ENCODE results near the gene AFAP1.

Gene AFAP1

DNA sequence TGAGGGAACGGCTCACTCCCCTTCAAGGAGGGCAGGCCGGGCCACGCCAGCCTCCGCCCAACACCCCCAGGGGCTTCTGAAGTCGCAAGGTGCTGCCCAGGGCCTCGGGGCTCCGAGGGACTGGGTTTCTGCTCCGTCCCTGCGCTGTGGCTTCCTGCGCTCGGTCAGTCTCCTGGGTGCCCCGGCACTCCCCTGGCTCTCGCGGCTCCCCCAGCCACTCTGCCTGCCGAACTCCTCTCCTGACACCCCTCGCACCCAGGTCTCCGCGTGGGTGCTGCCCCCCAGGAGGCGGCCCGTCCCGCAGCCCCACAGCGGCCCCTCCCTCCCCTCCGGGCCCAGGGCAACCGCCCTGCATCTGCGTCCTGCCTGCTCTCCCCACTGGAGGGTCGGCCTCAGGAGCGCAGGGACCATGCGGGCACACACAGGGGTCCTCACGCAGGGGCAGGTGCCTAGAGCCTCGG is 151.9 kb downstream of the AFAP1 start:
- POLR2A ChIA-PET: no interaction called here
- 96% methylated on average over 30 of the region's 30 CpGs for WGBS (ENCODE audit: insufficient coverage)
- H3K9me3 ChIP-seq (ENCODE audit: control extremely low read depth in 1 of 5, control insufficient read depth in 4 of 5, insufficient read depth in 2 of 5, low read depth in 1 of 5, low read length in 4 of 5): no peaks in the 10 kb centered on the region
- no peaks in the 10 kb centered on the region for H3K4me1 ChIP-seq (ENCODE audit: control extremely low read depth in 1 of 4, control insufficient read depth in 4 of 4, insufficient read depth in 4 of 4, low read length in 3 of 4)
- no peak for DNase-seq
- no peak overlapping the region for H3K4me3 ChIP-seq (ENCODE audit: control insufficient read depth in 1 of 7, extremely low read depth in 1 of 7, insufficient read depth in 4 of 7, low read depth in 2 of 7, low read length in 6 of 7)
- H3K36me3 ChIP-seq (ENCODE audit: control insufficient read depth in 4 of 4, insufficient read depth in 4 of 4, low read length in 3 of 4): no peaks in the 10 kb centered on the region
- CTCF ChIA-PET: no interaction called here
- peaks cover 0 to 11% (median 5%) of the 10 kb centered on the region in 5 experiments for H3K27me3 ChIP-seq (replicated peaks in 2 of 5; ENCODE audit: control insufficient read depth in 4 of 5, insufficient read depth in 5 of 5, low read length in 4 of 5)
- no peak overlapping the region for H3K27ac ChIP-seq (ENCODE audit: insufficient read depth in 1 of 2, low read depth in 1 of 2, low read length in 2 of 2, poor library complexity in 1 of 2, severe bottlenecking in 2 of 2)

DNA sequence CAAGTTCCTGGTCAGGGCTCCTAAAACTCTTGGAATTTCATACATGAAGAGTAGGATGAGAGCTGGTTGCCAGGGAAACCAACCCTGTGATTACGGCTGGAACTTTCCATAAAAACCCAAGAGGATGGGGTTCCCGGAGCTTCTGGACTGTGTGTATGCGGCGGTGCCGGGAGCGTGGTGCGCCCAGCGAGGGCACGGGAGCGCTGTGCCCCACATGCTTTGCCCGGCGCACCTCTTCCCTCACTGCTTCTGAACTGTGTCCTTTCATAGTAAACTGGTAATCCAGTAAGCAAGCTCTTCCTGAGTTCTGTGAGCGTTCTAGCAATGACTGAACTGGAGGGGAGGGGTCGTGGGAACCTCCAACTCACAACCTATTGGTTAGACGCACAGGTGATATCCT is 152.6 kb downstream of the AFAP1 start:
- POLR2A ChIA-PET: no interaction called here
- Histone ChIP-seq H3K36me3 (ENCODE audit: control insufficient read depth in 4 of 4, insufficient read depth in 4 of 4, low read length in 3 of 4) (no peaks in the 10 kb centered on the region), H3K27me3 (replicated peaks in 2 of 5; ENCODE audit: control insufficient read depth in 4 of 5, insufficient read depth in 5 of 5, low read length in 4 of 5) (peaks cover 0 to 11% (median 5%) of the 10 kb centered on the region in 5 experiments), H3K27ac (ENCODE audit: insufficient read depth in 1 of 2, low read depth in 1 of 2, low read length in 2 of 2, poor library complexity in 1 of 2, severe bottlenecking in 2 of 2) (no peak overlapping the region), H3K4me3 (ENCODE audit: control insufficient read depth in 1 of 7, extremely low read depth in 1 of 7, insufficient read depth in 4 of 7, low read depth in 2 of 7, low read length in 6 of 7) (no peak overlapping the region), H3K4me1 (ENCODE audit: control extremely low read depth in 1 of 4, control insufficient read depth in 4 of 4, insufficient read depth in 4 of 4, low read length in 3 of 4) (peaks cover 0 to 1% (median 1%) of the 10 kb centered on the region in 4 experiments), H3K9me3 (ENCODE audit: control extremely low read depth in 1 of 5, control insufficient read depth in 4 of 5, insufficient read depth in 2 of 5, low read depth in 1 of 5, low read length in 4 of 5) (no peaks in the 10 kb centered on the region)
- WGBS (ENCODE audit: insufficient coverage): 93% methylated on average over 14 of the region's 15 CpGs
- DNase-seq: no peak
- CTCF ChIA-PET: no interaction called here

GRCh38 chr4:7786517-7786916 is 153.1 kb downstream of the AFAP1 start:
- ChIA-PET POLR2A (no interaction called here), CTCF (interaction anchor here (1.3 kb wide), 1 partner anchor 11 kb away, joined by 4 read pairs; no protein-coding TSS in a partner anchor)
- H3K27ac ChIP-seq (ENCODE audit: insufficient read depth in 1 of 2, low read depth in 1 of 2, low read length in 2 of 2, poor library complexity in 1 of 2, severe bottlenecking in 2 of 2): no peak overlapping the region
- no peak overlapping the region for H3K4me3 ChIP-seq (ENCODE audit: control insufficient read depth in 1 of 7, extremely low read depth in 1 of 7, insufficient read depth in 4 of 7, low read depth in 2 of 7, low read length in 6 of 7)
- no peak for DNase-seq
- peaks cover 0 to 7% (median 7%) of the 10 kb centered on the region in 4 experiments for H3K4me1 ChIP-seq (ENCODE audit: control extremely low read depth in 1 of 4, control insufficient read depth in 4 of 4, insufficient read depth in 4 of 4, low read length in 3 of 4)
- peaks cover 0 to 11% (median 2%) of the 10 kb centered on the region in 5 experiments for H3K27me3 ChIP-seq (replicated peaks in 2 of 5; ENCODE audit: control insufficient read depth in 4 of 5, insufficient read depth in 5 of 5, low read length in 4 of 5)
- H3K36me3 ChIP-seq (ENCODE audit: control insufficient read depth in 4 of 4, insufficient read depth in 4 of 4, low read length in 3 of 4): no peaks in the 10 kb centered on the region
- WGBS (ENCODE audit: insufficient coverage): 100% methylated on average over 10 of the region's 10 CpGs
- no peaks in the 10 kb centered on the region for H3K9me3 ChIP-seq (ENCODE audit: control extremely low read depth in 1 of 5, control insufficient read depth in 4 of 5, insufficient read depth in 2 of 5, low read depth in 1 of 5, low read length in 4 of 5)

GRCh38 chr4:7786040-7786439 is 153.6 kb downstream of the AFAP1 start:
- H3K4me1 ChIP-seq (ENCODE audit: control extremely low read depth in 1 of 4, control insufficient read depth in 4 of 4, insufficient read depth in 4 of 4, low read length in 3 of 4): peaks cover 0 to 11% (median 11%) of the 10 kb centered on the region in 4 experiments
- no peak for DNase-seq
- H3K36me3 ChIP-seq (ENCODE audit: control insufficient read depth in 4 of 4, insufficient read depth in 4 of 4, low read length in 3 of 4): no peaks in the 10 kb centered on the region
- no peak overlapping the region for H3K27ac ChIP-seq (ENCODE audit: insufficient read depth in 1 of 2, low read depth in 1 of 2, low read length in 2 of 2, poor library complexity in 1 of 2, severe bottlenecking in 2 of 2)
- peaks cover 0 to 8% (median 2%) of the 10 kb centered on the region in 5 experiments for H3K27me3 ChIP-seq (replicated peaks in 2 of 5; ENCODE audit: control insufficient read depth in 4 of 5, insufficient read depth in 5 of 5, low read length in 4 of 5)
- H3K9me3 ChIP-seq (ENCODE audit: control extremely low read depth in 1 of 5, control insufficient read depth in 4 of 5, insufficient read depth in 2 of 5, low read depth in 1 of 5, low read length in 4 of 5): no peaks in the 10 kb centered on the region
- ChIA-PET POLR2A (no interaction called here), CTCF (interaction anchor here (1.3 kb wide), 1 partner anchor 10 kb away, joined by 4 read pairs; no protein-coding TSS in a partner anchor)
- no peak overlapping the region for H3K4me3 ChIP-seq (ENCODE audit: control insufficient read depth in 1 of 7, extremely low read depth in 1 of 7, insufficient read depth in 4 of 7, low read depth in 2 of 7, low read length in 6 of 7)
- 96% methylated on average over 9 of the region's 10 CpGs for WGBS (ENCODE audit: insufficient coverage)

DNA sequence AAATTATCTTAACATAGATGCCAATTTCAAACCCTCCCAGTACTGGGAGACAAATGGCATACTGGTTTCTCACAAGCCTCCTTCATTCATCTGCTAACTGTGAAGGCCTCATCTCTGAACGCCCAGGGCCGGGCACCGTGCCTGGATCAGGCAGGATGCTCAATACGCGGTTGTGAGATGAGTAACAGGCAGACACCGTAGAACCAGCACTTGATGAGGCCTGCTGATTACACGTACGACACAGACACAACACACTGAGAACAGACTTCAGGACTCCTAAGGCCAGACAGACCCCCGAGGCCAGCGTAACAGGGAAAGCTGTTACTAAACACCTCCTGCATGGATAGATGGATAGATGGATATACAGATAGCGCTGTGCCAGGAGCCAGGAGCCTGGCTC is 154.6 kb downstream of the AFAP1 start:
- peaks cover 0 to 17% (median 11%) of the 10 kb centered on the region in 4 experiments for H3K4me1 ChIP-seq (ENCODE audit: control extremely low read depth in 1 of 4, control insufficient read depth in 4 of 4, insufficient read depth in 4 of 4, low read length in 3 of 4)
- WGBS (ENCODE audit: insufficient coverage): 83% methylated on average over 7 of the region's 11 CpGs
- no peaks in the 10 kb centered on the region for H3K36me3 ChIP-seq (ENCODE audit: control insufficient read depth in 4 of 4, insufficient read depth in 4 of 4, low read length in 3 of 4)
- CTCF ChIA-PET: interaction anchor here (0.7 to 1.3 kb wide), 2 partner anchors 9 to 10 kb away, joined by 3 to 4 read pairs; no protein-coding TSS in a partner anchor
- POLR2A ChIA-PET: no interaction called here
- no peak overlapping the region for H3K27ac ChIP-seq (ENCODE audit: insufficient read depth in 1 of 2, low read depth in 1 of 2, low read length in 2 of 2, poor library complexity in 1 of 2, severe bottlenecking in 2 of 2)
- H3K9me3 ChIP-seq (ENCODE audit: control extremely low read depth in 1 of 5, control insufficient read depth in 4 of 5, insufficient read depth in 2 of 5, low read depth in 1 of 5, low read length in 4 of 5): no peaks in the 10 kb centered on the region
- DNase-seq: no peak
- peaks cover 0 to 6% (median 0%) of the 10 kb centered on the region in 5 experiments for H3K27me3 ChIP-seq (replicated peaks in 2 of 5; ENCODE audit: control insufficient read depth in 4 of 5, insufficient read depth in 5 of 5, low read length in 4 of 5)
- H3K4me3 ChIP-seq (ENCODE audit: control insufficient read depth in 1 of 7, extremely low read depth in 1 of 7, insufficient read depth in 4 of 7, low read depth in 2 of 7, low read length in 6 of 7): no peak overlapping the region

- Histone ChIP-seq H3K27me3 (replicated peaks in 2 of 5; ENCODE audit: control insufficient read depth in 4 of 5, insufficient read depth in 5 of 5, low read length in 4 of 5) (peaks cover 0 to 3% (median 0%) of the 10 kb centered on the region in 5 experiments), H3K9me3 (ENCODE audit: control extremely low read depth in 1 of 5, control insufficient read depth in 4 of 5, insufficient read depth in 2 of 5, low read depth in 1 of 5, low read length in 4 of 5) (no peaks in the 10 kb centered on the region), H3K36me3 (ENCODE audit: control insufficient read depth in 4 of 4, insufficient read depth in 4 of 4, low read length in 3 of 4) (no peaks in the 10 kb centered on the region), H3K27ac (ENCODE audit: insufficient read depth in 1 of 2, low read depth in 1 of 2, low read length in 2 of 2, poor library complexity in 1 of 2, severe bottlenecking in 2 of 2) (no peak overlapping the region), H3K4me3 (ENCODE audit: control insufficient read depth in 1 of 7, extremely low read depth in 1 of 7, insufficient read depth in 4 of 7, low read depth in 2 of 7, low read length in 6 of 7) (no peak overlapping the region), H3K4me1 (ENCODE audit: control extremely low read depth in 1 of 4, control insufficient read depth in 4 of 4, insufficient read depth in 4 of 4, low read length in 3 of 4) (peaks cover 0 to 17% (median 11%) of the 10 kb centered on the region in 4 experiments)
- no peak for DNase-seq
- 94% methylated on average over 9 of the region's 14 CpGs for WGBS (ENCODE audit: insufficient coverage)
- ChIA-PET POLR2A (no interaction called here), CTCF (interaction anchor here (0.9 kb wide), 1 partner anchor 17 kb away, joined by 3 read pairs; no protein-coding TSS in a partner anchor)
Observed at GRCh38 chr4:7784131-7784870, 155.4 kb downstream of the AFAP1 start.

- Histone ChIP-seq H3K27me3 (replicated peaks in 2 of 5; ENCODE audit: control insufficient read depth in 4 of 5, insufficient read depth in 5 of 5, low read length in 4 of 5) (peaks cover 0 to under 1% (median 0%) of the 10 kb centered on the region in 5 experiments), H3K9me3 (ENCODE audit: control extremely low read depth in 1 of 5, control insufficient read depth in 4 of 5, insufficient read depth in 2 of 5, low read depth in 1 of 5, low read length in 4 of 5) (no peaks in the 10 kb centered on the region), H3K27ac (ENCODE audit: insufficient read depth in 1 of 2, low read depth in 1 of 2, low read length in 2 of 2, poor library complexity in 1 of 2, severe bottlenecking in 2 of 2) (no peak overlapping the region), H3K4me1 (ENCODE audit: control extremely low read depth in 1 of 4, control insufficient read depth in 4 of 4, insufficient read depth in 4 of 4, low read length in 3 of 4) (peaks cover 0 to 18% (median 11%) of the 10 kb centered on the region in 4 experiments), H3K4me3 (ENCODE audit: control insufficient read depth in 1 of 7, extremely low read depth in 1 of 7, insufficient read depth in 4 of 7, low read depth in 2 of 7, low read length in 6 of 7) (no peak overlapping the region), H3K36me3 (ENCODE audit: control insufficient read depth in 4 of 4, insufficient read depth in 4 of 4, low read length in 3 of 4) (no peaks in the 10 kb centered on the region)
- 100% methylated on average over 8 of the region's 8 CpGs for WGBS (ENCODE audit: insufficient coverage)
- POLR2A ChIA-PET: no interaction called here
- CTCF ChIA-PET: interaction anchor here (0.9 to 1.2 kb wide), 3 partner anchors 18 to 148 kb away, joined by 3 read pairs; no protein-coding TSS in a partner anchor
- DNase-seq: no peak
Observed at GRCh38 chr4:7783541-7783940, 156.1 kb downstream of the AFAP1 start.
